K562 (cell line): ENCODE data around the gene C1QTNF8.

Experiments used
- BCLAF1 ChIP-seq, 2 experiments: fragments of 450-650 bp in 1 of 2; IDR thresholded peaks; 2 replicates each; pipeline ENCODE4 v1.6.1; 2011 to 2017; ENCODE audit warnings: low read depth in 2 of 2, antibody characterized with exemption in 1 of 2, borderline replicate concordance in 1 of 2, low read length in 1 of 2, mild to moderate bottlenecking in 1 of 2, mixed read lengths in 1 of 2; ENCODE audit not compliant: control insufficient read depth in 1 of 2
- CBX5 ChIP-seq: IDR thresholded peaks from 2 replicates; pipeline ENCODE4 v1.6.1; 2014; ENCODE audit warnings: low read depth, borderline replicate concordance
- CTCF ChIP-seq, 3 experiments: IDR thresholded peaks in 2 of 3; conservative IDR thresholded peaks in 1 of 3; 2 replicates each; pipeline ENCODE4 v1.5.1; 2011 to 2012; ENCODE audit warnings: low read length in 3 of 3, mild to moderate bottlenecking in 3 of 3, control low read depth in 2 of 3, improper control_type of control experiment in 1 of 3, inconsistent platforms in 1 of 3, low read depth in 1 of 3, mixed read lengths in 1 of 3, moderate library complexity in 1 of 3; ENCODE audit not compliant: insufficient read depth in 2 of 3
- GTF2F1 ChIP-seq: IDR thresholded peaks from 2 replicates; pipeline ENCODE4 v1.6.1; 2011; ENCODE audit warnings: low read depth, low read length, improper control_type of control experiment
- HNRNPK ChIP-seq: fragments of 200-400 bp; formaldehyde crosslinking; IDR thresholded peaks from one replicate; pipeline ENCODE4 v1.6.1; 2018; ENCODE audit warnings: mild to moderate bottlenecking, low read depth, low read length; ENCODE audit not compliant: poor library complexity, severe bottlenecking
- POLR2A ChIP-seq: fragments of 450-650 bp; conservative IDR thresholded peaks from 2 replicates; pipeline ENCODE4 v1.6.1; 2016
- PTBP1 ChIP-seq: fragments of 200-400 bp; formaldehyde crosslinking; IDR thresholded peaks from 2 replicates; pipeline ENCODE4 v1.6.1; 2017; ENCODE audit warnings: low read depth, low read length
- REST ChIP-seq, 2 experiments: fragments of 450-650 bp; formaldehyde crosslinking in 1 of 2; IDR thresholded peaks; 2 replicates each; pipeline versions ENCODE4 v1.4.0 to v1.6.1; 2014 to 2020; ENCODE audit warnings: mild to moderate bottlenecking in 2 of 2, borderline replicate concordance in 1 of 2, low read depth in 1 of 2
- SMAD2 ChIP-seq: fragments of 150-350 bp; IDR thresholded peaks from 2 replicates; pipeline ENCODE4 v1.6.1; 2014; ENCODE audit warnings: low read depth, mild to moderate bottlenecking, low read length
- TARDBP ChIP-seq: fragments of 450-650 bp; IDR thresholded peaks from 2 replicates; pipeline ENCODE4 v1.6.1; 2016
- TBP ChIP-seq: optimal IDR thresholded peaks from 2 replicates; pipeline ENCODE3; 2011; ENCODE audit warnings: low read depth, low read length, improper control_type of control experiment

GRCh38 chr16:1101133-1101532 is 5.1 kb upstream of the C1QTNF8 start:
- TF ChIP-seq SMAD2 = no peak
- TF ChIP-seq POLR2A = no peak
- TF ChIP-seq REST (IDR thresholded peaks at IDR 0.05; ENCODE audit: borderline replicate concordance) = no peak
- no peak for TF ChIP-seq REST (CRISPR knock-in tag; IDR thresholded peaks at IDR 0.05; ENCODE audit: low read depth)
- TF ChIP-seq GTF2F1 = no peak
- no peak for TF ChIP-seq TBP
- no peak for TF ChIP-seq PTBP1
- TF ChIP-seq BCLAF1 (IDR thresholded peaks at IDR 0.05; ENCODE audit: borderline replicate concordance in 1 of 2, control insufficient read depth in 1 of 2, low read depth in 2 of 2, low read length in 1 of 2) = no peak
- no peak for TF ChIP-seq TARDBP
- TF ChIP-seq CTCF (IDR thresholded peaks at IDR 0.05 in 2 of 3, conservative IDR thresholded peaks at IDR 0.05 in 1 of 3; ENCODE audit: insufficient read depth in 2 of 3, low read depth in 1 of 3, low read length in 3 of 3) = no peak
- no peak for TF ChIP-seq HNRNPK
- no peak for TF ChIP-seq CBX5
